Gastroesophageal sphincter (tissue), 3 donors: ENCODE data around the gene KIF3A.

Experiments
- CTCF ChIP-seq, 4 experiments: fragments of 200-600 bp in 2 of 4; fragments of 450-650 bp in 2 of 4; sonication (generic) in 1 of 4; IDR thresholded peaks; one replicate each; pipeline ENCODE4 v1.5.1; 2017 to 2019; ENCODE audit warnings: antibody characterized with exemption in 4 of 4, mild to moderate bottlenecking in 2 of 4, moderate library complexity in 2 of 4
- EP300 ChIP-seq: sonication (generic); formaldehyde crosslinking; IDR thresholded peaks from one replicate; pipeline ENCODE4 v1.6.1; 2017; ENCODE audit warnings: antibody characterized with exemption, mild to moderate bottlenecking
- POLR2A ChIP-seq, 2 donors: fragments of 450-650 bp; IDR thresholded peaks; one replicate each; pipeline ENCODE4 v1.6.1; 2017; ENCODE audit warnings: antibody characterized with exemption in 2 of 2, mild to moderate bottlenecking in 2 of 2, moderate library complexity in 1 of 2
- POLR2AphosphoS5 ChIP-seq: sonication (generic); formaldehyde crosslinking; IDR thresholded peaks from one replicate; pipeline ENCODE4 v1.6.1; 2017; ENCODE audit warnings: antibody characterized with exemption

GRCh38 chr5:132778129-132778528, 40.8 kb upstream of the KIF3A start:
- TF ChIP-seq POLR2A (IDR thresholded peaks at IDR 0.05), result no peak
- TF ChIP-seq CTCF (IDR thresholded peaks at IDR 0.05), result no peak
- TF ChIP-seq POLR2AphosphoS5, result no peak
- no peak for TF ChIP-seq EP300
